Naive thymus-derived CD4-positive, alpha-beta T cell (primary cell): ENCODE measurements around the gene TMEM269. TPM values are rescaled to one million over a fixed set of nuclear protein-coding genes. Genes with fewer than 3 reads are reported as not detected.

Source experiments
- ATAC-seq: fragments of 150-1000 bp; cut with Tn5 transposase; 2 replicates; pipeline ENCODE4 v1.10.0; 2021; ENCODE audit warnings: mild to moderate bottlenecking, moderate library complexity
- CTCF ChIA-PET: fragments of 350-600 bp; sonication (Branson Sonifier 250); formaldehyde crosslinking; loops from one replicate; lab custom pipeline; 2021; ENCODE audit warnings: antibody characterized with exemption; lab: Charles Lee
- POLR2A ChIA-PET: fragments of 350-600 bp; sonication (Branson Sonifier 250); formaldehyde crosslinking; loops from one replicate; lab custom pipeline; 2021; ENCODE audit warnings: antibody characterized with exemption, inconsistent platforms; lab: Charles Lee
- DNase-seq, 9 donors: peaks; one replicate each; pipeline versions ENCODE4 v3.0.0 to v3.0.0-alpha.2; 2020 to 2022; ENCODE audit warnings: mixed read lengths in 1 of 9
- H3K27ac ChIP-seq: one replicate; pipeline ENCODE4 v1.7.0; 2013; ENCODE audit warnings: mild to moderate bottlenecking, low read depth, low read length, moderate library complexity
- H3K27me3 ChIP-seq, 2 donors: one replicate each; pipeline ENCODE4 v1.7.0; 2013; ENCODE audit warnings: low read length in 2 of 2, mild to moderate bottlenecking in 2 of 2, moderate library complexity in 2 of 2; ENCODE audit not compliant: control insufficient read depth in 2 of 2, insufficient read depth in 2 of 2
- H3K36me3 ChIP-seq, 3 experiments: 1 replicate in 2 of 3; 2 replicates in 1 of 3; pipeline ENCODE4 v1.7.0; 2013; ENCODE audit warnings: low read length in 3 of 3, mild to moderate bottlenecking in 3 of 3, moderate library complexity in 1 of 3; ENCODE audit not compliant: insufficient read depth in 3 of 3, control insufficient read depth in 2 of 3
- H3K4me1 ChIP-seq, 2 donors: one replicate each; pipeline ENCODE4 v1.7.0; 2013; ENCODE audit warnings: low read length in 2 of 2, mild to moderate bottlenecking in 2 of 2, moderate library complexity in 1 of 2; ENCODE audit not compliant: control insufficient read depth in 2 of 2, insufficient read depth in 2 of 2
- H3K4me3 ChIP-seq: 2 replicates; pipeline ENCODE4 v1.7.0; 2013; ENCODE audit warnings: mild to moderate bottlenecking, low read length
- H3K9me3 ChIP-seq, 3 experiments: 1 replicate in 2 of 3; 2 replicates in 1 of 3; pipeline ENCODE4 v1.7.0; 2013; ENCODE audit warnings: low read length in 3 of 3; ENCODE audit not compliant: control insufficient read depth in 2 of 3
- H3K27ac Mint-ChIP-seq, 9 donors: one replicate each; pipeline ENCODE4 v1.8.0; 2020 to 2022; ENCODE audit warnings: mixed read lengths in 9 of 9, mild to moderate bottlenecking in 8 of 9, moderate library complexity in 5 of 9, inconsistent platforms in 2 of 9
- H3K27me3 Mint-ChIP-seq, 5 donors: one replicate each; pipeline ENCODE4 v1.8.0; 2021 to 2022; ENCODE audit warnings: mixed read lengths in 5 of 5, mild to moderate bottlenecking in 1 of 5
- H3K36me3 Mint-ChIP-seq, 5 donors: one replicate each; pipeline ENCODE4 v1.8.0; 2020 to 2022; ENCODE audit warnings: mixed read lengths in 5 of 5, mild to moderate bottlenecking in 3 of 5, inconsistent platforms in 1 of 5
- H3K4me1 Mint-ChIP-seq, 7 donors: one replicate each; pipeline ENCODE4 v1.8.0; 2020 to 2022; ENCODE audit warnings: mixed read lengths in 7 of 7, mild to moderate bottlenecking in 3 of 7, inconsistent platforms in 1 of 7
- H3K4me3 Mint-ChIP-seq, 10 donors: one replicate each; pipeline ENCODE4 v1.8.0; 2020 to 2022; ENCODE audit warnings: mild to moderate bottlenecking in 10 of 10, mixed read lengths in 10 of 10, moderate library complexity in 6 of 10, inconsistent platforms in 2 of 10
- H3K9me3 Mint-ChIP-seq, 11 donors: one replicate each; pipeline ENCODE4 v1.8.0; 2020 to 2022; ENCODE audit warnings: mixed read lengths in 11 of 11, mild to moderate bottlenecking in 4 of 11, inconsistent platforms in 1 of 11, moderate library complexity in 1 of 11
- intact Hi-C, 2 donors: fragments of 100-400 bp; cut with micrococcal nuclease; formaldehyde crosslinking; loops; one replicate each; pipeline ENCODE4 v1.15.1; 2023
- polyA plus RNA-seq, 2 donors: library from polyadenylated mRNA; unstranded; fragments of 300-500 nt; fragmentation: Illumina TruSeq; gene quantifications; one replicate each; pipeline ENCODE4 v1.2.3, GENCODE V29; 2021
- total RNA-seq, 6 experiments: library from RNA in 5 of 6; stranded (reverse) in 5 of 6; gene quantifications; 1 replicate in 5 of 6; 2 replicates in 1 of 6; pipeline ENCODE4 v1.2.3 and lab custom pipeline; 2021 to 2026

Gene TMEM269
- total and polyA plus RNA-seq, 7 experiments from 2014 or later, result 0.19 to 2.0 (median 0.35) TPM; not detected in 2

- peak overlapping the region in 2 of 10 donors; percentile 25 to 92 for H3K4me3 Mint-ChIP-seq
- peaks cover 0 to 5% (median 0%) of the 10 kb centered on the region in 3 experiments for H3K36me3 ChIP-seq
- peak overlapping the region in 5 of 9 donors; percentile 70 to 96 (median 90) for H3K27ac Mint-ChIP-seq
- H3K9me3 ChIP-seq, result no peaks in the 10 kb centered on the region
- intact Hi-C loops, result no loop called here
- no peak for DNase-seq
- CTCF ChIA-PET, result interaction anchor here (0.6 to 2.4 kb wide), 3 partner anchors 10 to 305 kb away, joined by 3 to 9 read pairs (median 5); no protein-coding TSS in a partner anchor
- H3K27ac ChIP-seq, result peak overlapping the region; percentile 84
- peaks cover 26 to 53% (median 38%) of the 10 kb centered on the region in 7 donors for H3K4me1 Mint-ChIP-seq
- peaks cover 28 to 35% of the 10 kb centered on the region in 2 donors for H3K4me1 ChIP-seq
- H3K27me3 Mint-ChIP-seq, result no peaks in the 10 kb centered on the region
- H3K36me3 Mint-ChIP-seq, result peaks cover 0 to 17% (median 3%) of the 10 kb centered on the region in 5 donors
- peak overlapping the region; percentile 91 for H3K4me3 ChIP-seq
- no peaks in the 10 kb centered on the region for H3K27me3 ChIP-seq
- no peak for ATAC-seq
- no peaks in the 10 kb centered on the region for H3K9me3 Mint-ChIP-seq
- POLR2A ChIA-PET, result interaction anchor here (1.8 to 4.5 kb wide), 5 partner anchors 15 to 86 kb away, joined by 7 to 50 read pairs (median 37); partner anchors contain the start of genes ERMAP, SVBP, TMEM269 and YBX1
These were observed 16.6 kb upstream of the TMEM269 start for GRCh38 chr1:42768172-42768571.

- Histone ChIP-seq H3K36me3 (peaks cover 4 to 18% (median 10%) of the 10 kb centered on the region in 3 experiments), H3K4me3 (no peak overlapping the region), H3K4me1 (peaks cover 28 to 29% of the 10 kb centered on the region in 2 donors), H3K27ac (no peak overlapping the region), H3K27me3 (no peaks in the 10 kb centered on the region), H3K9me3 (no peaks in the 10 kb centered on the region)
- Mint-ChIP-seq H3K27ac (no peak overlapping the region), H3K4me3 (peak overlapping the region in 9 of 10 donors; percentile 5 to 51 (median 41)), H3K9me3 (no peaks in the 10 kb centered on the region), H3K27me3 (no peaks in the 10 kb centered on the region), H3K4me1 (peaks cover 27 to 56% (median 41%) of the 10 kb centered on the region in 7 donors), H3K36me3 (peaks cover under 1 to 23% (median 4%) of the 10 kb centered on the region in 5 donors)
- ChIA-PET POLR2A (interaction anchor here (0.6 to 4.5 kb wide), 6 partner anchors 47 to 939 kb away, joined by 3 to 50 read pairs (median 4); partner anchors contain the start of genes ERMAP, SVBP, YBX1 and ZNF691), CTCF (interaction anchor here (0.6 kb wide), 2 partner anchors 148 to 1766 kb away, joined by 3 read pairs; no protein-coding TSS in a partner anchor)
- DNase-seq (no peak), ATAC-seq (no peak)
- intact Hi-C loops, result no loop called here
These were observed 15.0 kb upstream of the TMEM269 start for GRCh38 chr1:42769811-42770210.

GRCh38 chr1:42773420-42773819 lies 11.4 kb upstream of the TMEM269 start:
- intact Hi-C loops, result no loop called here
- Mint-ChIP-seq H3K27ac (peak overlapping the region in 2 of 9 donors; percentile 3 to 50), H3K36me3 (peaks cover 10 to 43% (median 15%) of the 10 kb centered on the region in 5 donors), H3K4me1 (peaks cover 26 to 50% (median 38%) of the 10 kb centered on the region in 7 donors), H3K4me3 (peak overlapping the region in 1 of 10 donors; percentile 41), H3K27me3 (no peaks in the 10 kb centered on the region), H3K9me3 (no peaks in the 10 kb centered on the region)
- peaks cover 9 to 46% (median 11%) of the 10 kb centered on the region in 3 experiments for H3K36me3 ChIP-seq
- H3K27ac ChIP-seq, result no peak overlapping the region
- H3K4me3 ChIP-seq, result no peak overlapping the region
- DNase-seq, result no peak
- ChIA-PET POLR2A (interaction anchor here (0.6 kb wide), 1 partner anchor 304 kb away, joined by 3 read pairs; no protein-coding TSS in a partner anchor), CTCF (no interaction called here)
- no peak for ATAC-seq
- no peaks in the 10 kb centered on the region for H3K9me3 ChIP-seq
- H3K27me3 ChIP-seq, result no peaks in the 10 kb centered on the region
- peaks cover 7 to 13% of the 10 kb centered on the region in 2 donors for H3K4me1 ChIP-seq

- CTCF ChIA-PET, result interaction anchor here (1.5 kb wide), 1 partner anchor 9 kb away, joined by 4 read pairs; the partner anchor contains the start of gene P3H1
- Mint-ChIP-seq H3K9me3 (no peaks in the 10 kb centered on the region), H3K27ac (peak overlapping the region in 1 of 9 donors; percentile 24), H3K36me3 (peaks cover 12 to 44% (median 19%) of the 10 kb centered on the region in 5 donors), H3K27me3 (no peaks in the 10 kb centered on the region), H3K4me3 (no peak overlapping the region), H3K4me1 (peaks cover 22 to 39% (median 30%) of the 10 kb centered on the region in 7 donors)
- ATAC-seq (no peak), DNase-seq (no peak)
- Histone ChIP-seq H3K4me3 (no peak overlapping the region), H3K36me3 (peaks cover 9 to 59% (median 11%) of the 10 kb centered on the region in 3 experiments), H3K9me3 (no peaks in the 10 kb centered on the region), H3K4me1 (peaks cover 4 to 6% of the 10 kb centered on the region in 2 donors), H3K27ac (no peak overlapping the region), H3K27me3 (no peaks in the 10 kb centered on the region)
- POLR2A ChIA-PET, result no interaction called here
- intact Hi-C loops, result no loop called here
These were observed 9.8 kb upstream of the TMEM269 start for GRCh38 chr1:42774928-42775526.

- H3K27me3 ChIP-seq, result no peaks in the 10 kb centered on the region
- H3K9me3 ChIP-seq, result no peaks in the 10 kb centered on the region
- peaks cover 9 to 68% (median 11%) of the 10 kb centered on the region in 3 experiments for H3K36me3 ChIP-seq
- H3K27me3 Mint-ChIP-seq, result no peaks in the 10 kb centered on the region
- ChIA-PET CTCF (interaction anchor here (1.1 kb wide), 1 partner anchor 297 kb away, joined by 4 read pairs; no protein-coding TSS in a partner anchor), POLR2A (interaction anchor here (0.9 to 3.7 kb wide), 3 partner anchors 9 to 297 kb away, joined by 3 to 12 read pairs (median 9); partner anchors contain the start of genes C1orf50 and P3H1)
- H3K27ac ChIP-seq, result no peak overlapping the region
- H3K36me3 Mint-ChIP-seq, result peaks cover 19 to 47% (median 31%) of the 10 kb centered on the region in 5 donors
- DNase-seq (no peak), ATAC-seq (no peak)
- no peak overlapping the region for H3K4me3 Mint-ChIP-seq
- no peak overlapping the region for H3K4me3 ChIP-seq
- intact Hi-C loops, result no loop called here
- H3K27ac Mint-ChIP-seq, result no peak overlapping the region
- peaks cover 0 to 4% of the 10 kb centered on the region in 2 donors for H3K4me1 ChIP-seq
- H3K4me1 Mint-ChIP-seq, result peaks cover 12 to 31% (median 21%) of the 10 kb centered on the region in 7 donors
- H3K9me3 Mint-ChIP-seq, result no peaks in the 10 kb centered on the region
These were observed 8.3 kb upstream of the TMEM269 start for GRCh38 chr1:42776502-42776901.

- intact Hi-C loops, result loop anchor here (1.0 kb wide), 2 partner anchors 135 to 295 kb away; no protein-coding TSS in a partner anchor
- ATAC-seq, result peak; percentile 63
- POLR2A ChIA-PET, result interaction anchor here (0.6 to 3.7 kb wide), 3 partner anchors 11 to 296 kb away, joined by 3 to 12 read pairs (median 9); partner anchors contain the start of genes C1orf50 and P3H1
These were observed 6.9 kb upstream of the TMEM269 start for GRCh38 chr1:42777852-42778251.

More at GRCh38 chr1:42777852-42778251, 6.9 kb upstream of the TMEM269 start:
- no peaks in the 10 kb centered on the region for H3K27me3 ChIP-seq
- CTCF ChIA-PET, result interaction anchor here (0.8 to 1.8 kb wide), 6 partner anchors 11 to 296 kb away, joined by 3 to 19 read pairs (median 5); partner anchors contain the start of genes C1orf50 and P3H1
- H3K4me3 ChIP-seq, result no peak overlapping the region
- peak in 4 of 9 donors; percentile 16 to 36 (median 22) for DNase-seq
- no peak overlapping the region for H3K27ac ChIP-seq
- peaks cover 7 to 26% (median 15%) of the 10 kb centered on the region in 7 donors for H3K4me1 Mint-ChIP-seq
- no peaks in the 10 kb centered on the region for H3K9me3 ChIP-seq
- H3K9me3 Mint-ChIP-seq, result no peaks in the 10 kb centered on the region
- no peaks in the 10 kb centered on the region for H3K4me1 ChIP-seq
- H3K36me3 ChIP-seq, result peaks cover 9 to 72% (median 11%) of the 10 kb centered on the region in 3 experiments
- no peak overlapping the region for H3K4me3 Mint-ChIP-seq
- no peak overlapping the region for H3K27ac Mint-ChIP-seq
- no peaks in the 10 kb centered on the region for H3K27me3 Mint-ChIP-seq
- peaks cover 22 to 50% (median 35%) of the 10 kb centered on the region in 5 donors for H3K36me3 Mint-ChIP-seq
